ENCODE results near the gene UBTD1. TPM values are rescaled to one million over a fixed set of nuclear protein-coding genes. Genes with fewer than 3 reads are reported as not detected.

Gene UBTD1
- total and polyA plus RNA-seq, 8 donors = 16.6 to 41.0 (median 20.6) TPM

DNA sequence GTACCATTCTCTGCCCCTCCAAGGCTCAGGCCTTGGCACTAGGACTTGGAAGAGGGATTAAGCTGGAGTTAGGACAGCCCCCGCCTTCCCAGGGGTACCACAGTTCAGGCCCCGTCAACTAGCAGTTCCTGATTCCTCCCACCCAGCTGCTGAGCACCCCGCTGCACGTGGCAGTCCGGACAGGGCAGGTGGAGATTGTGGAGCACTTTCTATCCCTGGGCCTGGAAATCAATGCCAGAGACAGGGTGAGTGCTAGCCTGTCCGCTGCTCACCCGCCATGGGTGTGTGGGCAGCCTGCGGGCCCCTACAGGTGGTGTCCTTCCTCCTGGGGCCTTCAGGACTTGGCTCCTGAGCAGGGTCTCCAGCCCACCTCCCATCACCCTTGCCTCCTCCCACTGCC, 83.4 kb downstream of the UBTD1 start:
- Histone ChIP-seq H3K9me3 (no peaks in the 10 kb centered on the region), H3K4me1 (no peaks in the 10 kb centered on the region), H3K27me3 (peaks cover 0 to 13% of the 10 kb centered on the region in 2 donors), H3K27ac (no peak overlapping the region), H3K4me3 (no peak overlapping the region), H3K36me3 (no peaks in the 10 kb centered on the region)
- intact Hi-C loops (cut with DNase I) = no loop called here
- TF ChIP-seq, protein P1, sequence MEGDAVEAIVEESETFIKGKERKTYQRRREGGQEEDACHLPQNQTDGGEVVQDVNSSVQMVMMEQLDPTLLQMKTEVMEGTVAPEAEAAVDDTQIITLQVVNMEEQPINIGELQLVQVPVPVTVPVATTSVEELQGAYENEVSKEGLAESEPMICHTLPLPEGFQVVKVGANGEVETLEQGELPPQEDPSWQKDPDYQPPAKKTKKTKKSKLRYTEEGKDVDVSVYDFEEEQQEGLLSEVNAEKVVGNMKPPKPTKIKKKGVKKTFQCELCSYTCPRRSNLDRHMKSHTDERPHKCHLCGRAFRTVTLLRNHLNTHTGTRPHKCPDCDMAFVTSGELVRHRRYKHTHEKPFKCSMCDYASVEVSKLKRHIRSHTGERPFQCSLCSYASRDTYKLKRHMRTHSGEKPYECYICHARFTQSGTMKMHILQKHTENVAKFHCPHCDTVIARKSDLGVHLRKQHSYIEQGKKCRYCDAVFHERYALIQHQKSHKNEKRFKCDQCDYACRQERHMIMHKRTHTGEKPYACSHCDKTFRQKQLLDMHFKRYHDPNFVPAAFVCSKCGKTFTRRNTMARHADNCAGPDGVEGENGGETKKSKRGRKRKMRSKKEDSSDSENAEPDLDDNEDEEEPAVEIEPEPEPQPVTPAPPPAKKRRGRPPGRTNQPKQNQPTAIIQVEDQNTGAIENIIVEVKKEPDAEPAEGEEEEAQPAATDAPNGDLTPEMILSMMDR (IDR thresholded peaks at IDR 0.05) = no peak
- ATAC-seq (no peak), DNase-seq (peak in 1 of 4 donors; percentile 24)

DNA sequence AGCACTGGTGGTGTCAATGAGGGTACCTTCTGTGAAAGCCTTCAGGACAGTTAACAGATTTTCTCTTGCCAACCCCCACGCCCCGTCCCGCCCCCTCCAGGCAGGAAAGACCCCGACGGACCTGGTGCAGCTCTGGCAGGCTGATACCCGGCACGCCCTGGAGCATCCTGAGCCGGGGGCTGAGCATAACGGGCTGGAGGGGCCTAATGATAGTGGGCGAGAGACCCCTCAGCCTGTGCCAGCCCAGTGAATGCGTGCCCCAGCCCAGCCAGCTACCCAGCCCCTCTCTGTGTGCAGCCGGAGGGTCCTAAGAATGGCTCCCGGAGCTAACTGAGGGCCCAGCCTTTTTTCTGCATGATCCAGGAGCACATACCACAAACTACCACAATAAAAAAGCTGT, 84.8 kb downstream of the UBTD1 start:
- Histone ChIP-seq H3K36me3 (no peaks in the 10 kb centered on the region), H3K4me3 (no peak overlapping the region), H3K4me1 (no peaks in the 10 kb centered on the region), H3K9me3 (no peaks in the 10 kb centered on the region), H3K27me3 (peaks cover 0 to 5% of the 10 kb centered on the region in 2 donors), H3K27ac (no peak overlapping the region)
- intact Hi-C loops (cut with DNase I) = no loop called here
- ATAC-seq = no peak
- no peak for DNase-seq
- TF ChIP-seq, protein P1 (IDR thresholded peaks at IDR 0.05) = no peak

DNA sequence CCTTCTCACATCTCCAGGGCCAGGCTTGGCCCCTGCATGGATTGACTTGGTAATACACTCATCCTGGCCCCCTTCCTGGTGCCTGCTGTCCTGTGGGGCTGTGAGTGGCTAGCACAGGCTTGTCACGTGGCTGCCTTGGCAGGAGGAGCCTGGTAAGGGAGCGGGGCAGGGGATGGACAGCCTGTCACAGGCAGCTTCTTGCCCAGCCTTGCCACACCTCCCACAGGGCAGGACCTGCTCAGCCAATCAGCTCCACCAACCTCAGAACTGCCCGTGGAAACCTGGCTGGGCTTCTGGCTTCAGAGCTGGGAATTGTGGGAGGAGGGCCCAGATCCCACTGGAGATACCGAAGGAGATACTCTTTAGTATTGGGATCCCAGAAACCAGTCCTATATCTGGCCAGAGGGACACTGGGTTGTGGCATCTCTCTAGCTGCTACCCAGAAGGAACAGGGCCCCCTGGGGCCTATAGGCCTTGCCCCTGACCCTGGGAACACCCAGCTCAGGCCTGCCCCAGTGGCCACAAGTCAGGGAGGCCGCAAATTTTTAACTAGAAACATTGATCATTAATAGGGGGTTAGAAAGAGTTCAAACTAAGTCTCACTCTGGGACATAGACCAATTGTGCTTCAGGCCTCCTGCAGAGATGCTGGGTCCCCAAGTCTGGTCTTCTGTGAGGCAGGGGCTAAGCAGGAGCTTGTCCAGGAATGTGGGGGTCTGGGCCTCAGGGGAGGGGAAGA, 85.5 kb downstream of the UBTD1 start, which contains the start of gene HOGA1:
TSS of gene HOGA1 (plus strand) at position 330 of the 738 bp plus-strand sequence. CDS start at position 645, 315 bp downstream.
- intact Hi-C loops (cut with DNase I) = no loop called here
- Histone ChIP-seq H3K27ac (no peak within 1 kb of the TSS), H3K27me3 (no peaks in the 10 kb centered on the region), H3K4me1 (no peaks in the 10 kb centered on the region), H3K36me3 (no peaks in the 10 kb centered on the region), H3K9me3 (no peaks in the 10 kb centered on the region), H3K4me3 (no peak within 1 kb of the TSS)
- TF ChIP-seq, protein P1 (IDR thresholded peaks at IDR 0.05) = no peak
- DNase-seq = peak in 2 of 4 donors; percentile 16 to 61
- ATAC-seq = peak; percentile 84

DNA sequence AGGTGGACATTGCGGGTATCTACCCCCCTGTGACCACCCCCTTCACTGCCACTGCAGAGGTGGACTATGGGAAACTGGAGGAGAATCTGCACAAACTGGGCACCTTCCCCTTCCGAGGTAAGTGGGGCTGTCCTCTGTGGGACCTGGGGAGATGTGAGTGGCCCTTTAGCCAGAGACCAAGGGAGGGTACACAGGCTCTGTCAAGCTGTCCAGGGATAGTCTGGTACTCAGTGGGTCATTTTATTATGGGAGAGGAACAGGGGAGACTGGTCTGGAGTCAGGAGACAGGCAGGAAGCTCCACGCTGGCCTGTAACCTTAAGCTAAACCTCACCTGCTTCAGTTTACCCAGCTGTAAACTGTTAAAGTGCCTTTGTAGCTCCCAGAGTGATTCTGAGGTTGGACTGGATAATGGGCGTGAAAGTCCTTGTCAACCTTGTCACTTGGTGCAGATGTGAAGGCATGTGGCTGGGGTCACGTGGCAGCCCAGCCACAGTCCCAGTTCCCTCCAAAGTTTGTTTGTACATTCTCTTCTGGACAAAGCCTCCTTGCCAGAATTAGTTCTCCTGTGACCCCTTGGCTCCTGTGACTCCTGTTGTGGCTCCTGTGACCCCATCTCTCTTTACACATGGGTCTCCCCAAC, 86.2 kb downstream of the UBTD1 start:
- Histone ChIP-seq H3K9me3 (no peaks in the 10 kb centered on the region), H3K27ac (no peak overlapping the region), H3K4me3 (no peak overlapping the region), H3K4me1 (no peaks in the 10 kb centered on the region), H3K36me3 (no peaks in the 10 kb centered on the region), H3K27me3 (no peaks in the 10 kb centered on the region)
- DNase-seq = no peak
- TF ChIP-seq, protein P1 (IDR thresholded peaks at IDR 0.05) = no peak
- no peak for ATAC-seq
- intact Hi-C loops (cut with DNase I) = no loop called here

DNA sequence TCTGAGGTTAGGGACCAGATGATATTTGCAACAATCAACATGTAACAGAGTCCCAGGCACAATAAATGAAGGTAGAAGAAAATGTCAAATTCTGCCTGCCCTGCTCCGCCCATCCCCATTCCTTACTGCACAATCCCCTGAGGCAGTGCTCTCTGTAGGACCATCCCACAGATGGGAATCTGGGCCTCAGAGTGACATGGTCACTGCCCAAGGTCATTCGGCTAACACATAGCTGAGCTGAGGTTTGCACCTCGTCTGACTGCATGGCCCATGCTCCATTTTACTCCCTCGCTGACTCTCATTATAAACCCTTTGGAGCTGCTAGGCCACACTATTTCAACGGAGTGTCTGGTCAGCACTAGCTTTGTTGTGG, 86.7 kb downstream of the UBTD1 start:
- no peak for DNase-seq
- H3K27me3 ChIP-seq = no peaks in the 10 kb centered on the region
- ATAC-seq = no peak
- TF ChIP-seq, protein P1 (IDR thresholded peaks at IDR 0.05) = no peak
- H3K27ac ChIP-seq = no peak overlapping the region
- H3K4me1 ChIP-seq = no peaks in the 10 kb centered on the region
- no peak overlapping the region for H3K4me3 ChIP-seq
- H3K36me3 ChIP-seq = no peaks in the 10 kb centered on the region
- intact Hi-C loops (cut with DNase I) = no loop called here
- no peaks in the 10 kb centered on the region for H3K9me3 ChIP-seq

Measured in left lung (tissue), 10 donors.